ENCODE data around the gene REST.

- TF ChIP-seq POLR2A (IDR thresholded peaks at IDR 0.05; ENCODE audit: low read depth) (no peak), CTCF (IDR thresholded peaks at IDR 0.05) (no peak), POLR2AphosphoS5 (IDR thresholded peaks at IDR 0.05) (no peak), EP300 (IDR thresholded peaks at IDR 0.05) (no peak)
Observed at GRCh38 chr4:56940403-56940802, 32.7 kb downstream of the REST start.
